ENCODE results near the gene RPL37. TPM values are rescaled to one million over a fixed set of nuclear protein-coding genes. Genes with fewer than 3 reads are reported as not detected.

Gene RPL37
- total and polyA plus RNA-seq, 2 donors (not counting 3 experiments of a cell fraction or from before 2014, with no cell fraction given) = 259 to 1,348 TPM

GRCh38 chr5:40828690-40829661 is 6.0 kb downstream of the RPL37 start:
- no peak overlapping the region for H3K27ac ChIP-seq (ENCODE audit: insufficient read depth, low read depth, low read length)
- CTCF ChIA-PET = interaction anchor here (0.8 kb wide), 1 partner anchor 50 kb away, joined by 4 read pairs; no protein-coding TSS in a partner anchor

More at GRCh38 chr5:40828690-40829661, 6.0 kb downstream of the RPL37 start:
- TF ChIP-seq MAX (IDR thresholded peaks at IDR 0.05; ENCODE audit: insufficient read depth, insufficient read length) (no peak), POLR2AphosphoS5 (IDR thresholded peaks at IDR 0.05; ENCODE audit: insufficient read depth, low read depth, low read length) (peak; percentile 27), MYC (IDR thresholded peaks at IDR 0.05; ENCODE audit: low read depth, low read length) (no peak), FOS (IDR thresholded peaks at IDR 0.05; ENCODE audit: borderline replicate concordance, insufficient read depth, low read length) (no peak), POLR2A (IDR thresholded peaks at IDR 0.05; ENCODE audit: low read depth, low read length) (no peak), GATA2 (IDR thresholded peaks at IDR 0.05; ENCODE audit: insufficient read depth, insufficient read length, low read depth, low read length) (no peak), CTCF (IDR thresholded peaks at IDR 0.05; ENCODE audit: extremely low read depth in 1 of 2, insufficient read depth in 1 of 2, low read depth in 1 of 2, low read length in 2 of 2) (no peak)
- intact Hi-C loops (cut with micrococcal nuclease) = no loop called here
- no TSS peak for BruUV-seq (replicated peaks)
- H3K9me1 ChIP-seq (replicated peaks; ENCODE audit: control insufficient read depth, extremely low read depth, insufficient read depth, low read length) = no peaks in the 10 kb centered on the region
- no peak overlapping the region for H2AFZ ChIP-seq (ENCODE audit: low read depth, low read length)
- no peak overlapping the region for H3K4me3 ChIP-seq (replicated peaks in 1 of 3; ENCODE audit: insufficient read depth in 1 of 3, low read depth in 1 of 3, low read length in 3 of 3)
- H3K27me3 ChIP-seq (ENCODE audit: control insufficient read depth in 2 of 2, insufficient read depth in 2 of 2, low read length in 2 of 2) = no peaks in the 10 kb centered on the region
- peaks cover 19% of the 10 kb centered on the region for H3K4me1 ChIP-seq (ENCODE audit: control insufficient read depth, extremely low read depth, insufficient read depth, low read length)
- POLR2A ChIA-PET = interaction anchor here (0.6 to 2.1 kb wide), 2 partner anchors 9 to 31 kb away, joined by 3 to 6 read pairs; partner anchors contain the start of gene PRKAA1
- peaks cover 29 to 48% of the 10 kb centered on the region in 2 experiments for H3K36me3 ChIP-seq (ENCODE audit: control insufficient read depth in 2 of 2, extremely low read depth in 1 of 2, insufficient read depth in 2 of 2, low read length in 2 of 2)
- peaks cover 48% of the 10 kb centered on the region for H3K79me2 ChIP-seq (ENCODE audit: control insufficient read depth, insufficient read depth, low read length)
- no peak overlapping the region for H3K9ac ChIP-seq (replicated peaks; ENCODE audit: extremely low read depth, insufficient read depth, low read length)
- peaks cover 4% of the 10 kb centered on the region for H4K20me1 ChIP-seq (replicated peaks; ENCODE audit: control insufficient read depth, extremely low read depth, insufficient read depth, low read length)
- dilution Hi-C loops (cut with MboI; ENCODE audit: extremely low pct_ligation_motif_present, low sequenced_read_pairs) = no loop called here
- peak overlapping the region; percentile 19 for H3K4me2 ChIP-seq (ENCODE audit: insufficient read depth, low read length)
- FAIRE-seq (no peak), DNase-seq (ENCODE audit: low read depth, low spot score) (no peak)
- no peaks in the 10 kb centered on the region for H3K9me3 ChIP-seq (replicated peaks; ENCODE audit: control insufficient read depth, insufficient read depth, low read length)
